ENCODE measurements around the gene RTEL1.

Gene RTEL1

GRCh38 chr20:63699466-63700198 lies 41.5 kb downstream of the RTEL1 start:
- no peak for DNase-seq (ENCODE audit: low read depth)

GRCh38 chr20:63700199-63701050 lies 42.3 kb downstream of the RTEL1 start:
- no peak for DNase-seq (ENCODE audit: low read depth)

GRCh38 chr20:63701051-63701328 lies 42.9 kb downstream of the RTEL1 start:
- no peak for DNase-seq (ENCODE audit: low read depth)

- no peak for DNase-seq (ENCODE audit: low read depth)
Measured at GRCh38 chr20:63701329-63702035, 43.4 kb downstream of the RTEL1 start.

- no peak for DNase-seq (ENCODE audit: low read depth)
Measured at GRCh38 chr20:63702036-63702665, 44.0 kb downstream of the RTEL1 start.

GRCh38 chr20:63702751-63703470 lies 44.8 kb downstream of the RTEL1 start:
- DNase-seq (ENCODE audit: low read depth): no peak

GRCh38 chr20:63703471-63703975 lies 45.4 kb downstream of the RTEL1 start:
- DNase-seq (ENCODE audit: low read depth): no peak

GRCh38 chr20:63703976-63704748 lies 46.0 kb downstream of the RTEL1 start:
- no peak for DNase-seq (ENCODE audit: low read depth)

- DNase-seq (ENCODE audit: low read depth): no peak
Measured at GRCh38 chr20:63704749-63705117, 46.6 kb downstream of the RTEL1 start.

GRCh38 chr20:63705232-63706026 lies 47.3 kb downstream of the RTEL1 start:
- DNase-seq (ENCODE audit: low read depth): no peak

GRCh38 chr20:63706027-63706695 lies 48.0 kb downstream of the RTEL1 start:
- DNase-seq (ENCODE audit: low read depth): no peak

- no peak for DNase-seq (ENCODE audit: low read depth)
Measured at GRCh38 chr20:63706852-63707557, 48.9 kb downstream of the RTEL1 start.

GRCh38 chr20:63707558-63708300 lies 49.6 kb downstream of the RTEL1 start, which contains the start of the genes ARFRP1 and ZGPAT:
ARFRP1 (minus strand) TSS chr20:63707976; CDS start chr20:63707091, 885 bp downstream.
ZGPAT (plus strand) TSS chr20:63708039; CDS start chr20:63708581, 542 bp downstream.
- peak; percentile 60 for DNase-seq (ENCODE audit: low read depth)

- DNase-seq (ENCODE audit: low read depth): no peak
Measured at GRCh38 chr20:63708301-63709148, 50.4 kb downstream of the RTEL1 start.

- DNase-seq (ENCODE audit: low read depth): no peak
Measured at GRCh38 chr20:63709149-63709527, 51.0 kb downstream of the RTEL1 start.

- no peak for DNase-seq (ENCODE audit: low read depth)
Measured at GRCh38 chr20:63711085-63711645, 53.1 kb downstream of the RTEL1 start.

- DNase-seq (ENCODE audit: low read depth): no peak
Measured at GRCh38 chr20:63712191-63712590, 54.1 kb downstream of the RTEL1 start.
